H1 (cell line): ENCODE data around the gene CDH18. TPM values are rescaled to one million over a fixed set of nuclear protein-coding genes. Genes with fewer than 3 reads are reported as not detected.

Source experiments
- CTCF ChIA-PET: fragments of 300-600 bp; sonication (Branson Sonifier 250); formaldehyde crosslinking; loops from one replicate; lab custom pipeline; 2021; ENCODE audit not compliant: partially characterized antibody; lab: Charles Lee
- POLR2A ChIA-PET: fragments of 300-600 bp; sonication (Branson Sonifier 250); formaldehyde crosslinking; loops from one replicate; lab custom pipeline; 2021; ENCODE audit warnings: inconsistent platforms; ENCODE audit not compliant: partially characterized antibody; lab: Charles Lee
- DNase-seq, 2 experiments: peaks; one replicate each; pipeline versions ENCODE4 v3.0.0 to v3.0.0-alpha.2; 2010 to 2022; ENCODE audit warnings: low spot score in 2 of 2, low read depth in 1 of 2, mixed read lengths in 1 of 2
- FAIRE-seq: peaks from 2 replicates; lab custom pipeline; 2011; peaks lifted over from hg19 to GRCh38; lab: Jason Lieb, UNC
- H2AFZ ChIP-seq: 2 replicates; pipeline ENCODE4 v1.8.1; 2012; ENCODE audit warnings: low read length, inconsistent platforms
- H2AK5ac ChIP-seq: 2 replicates; pipeline ENCODE4 v1.6.1; 2013; ENCODE audit warnings: low read depth, low read length
- H2BK120ac ChIP-seq: replicated peaks from 2 replicates; pipeline ENCODE3; 2013; ENCODE audit warnings: low read depth, low read length, inconsistent platforms
- H2BK12ac ChIP-seq: 2 replicates; pipeline ENCODE4 v1.6.1; 2013; ENCODE audit warnings: low read depth, low read length
- H2BK15ac ChIP-seq: 2 replicates; pipeline ENCODE4 v1.6.1; 2013; ENCODE audit warnings: low read length
- H2BK20ac ChIP-seq: 2 replicates; pipeline ENCODE4 v1.6.1; 2013; ENCODE audit warnings: low read length
- H2BK5ac ChIP-seq: 2 replicates; pipeline ENCODE4 v1.6.1; 2013; ENCODE audit warnings: low read depth, low read length
- H3K14ac ChIP-seq: 2 replicates; pipeline ENCODE4 v1.6.1; 2013; ENCODE audit warnings: inconsistent platforms; ENCODE audit not compliant: insufficient read length
- H3K18ac ChIP-seq: 2 replicates; pipeline ENCODE4 v1.6.1; 2013; ENCODE audit warnings: low read length; ENCODE audit errors: extremely low read depth
- H3K23ac ChIP-seq: 2 replicates; pipeline ENCODE4 v1.6.1; 2013; ENCODE audit warnings: inconsistent platforms; ENCODE audit not compliant: insufficient read length
- H3K23me2 ChIP-seq: 2 replicates; pipeline ENCODE4 v1.6.1; 2013; ENCODE audit warnings: low read depth, low read length
- H3K27ac ChIP-seq: 2 replicates; pipeline ENCODE4 v1.6.1; 2011; ENCODE audit warnings: low read depth, low read length, inconsistent platforms
- H3K27me3 ChIP-seq, 4 experiments: replicated peaks in 1 of 4; 1 replicate in 1 of 4; 2 replicates in 3 of 4; pipeline versions ENCODE4 v1.6.1 to v1.8.1; 2011 to 2013; ENCODE audit warnings: low read length in 3 of 4, mild to moderate bottlenecking in 3 of 4, inconsistent platforms in 2 of 4, mixed read lengths in 2 of 4, moderate library complexity in 1 of 4; ENCODE audit not compliant: control insufficient read depth in 3 of 4, insufficient read depth in 3 of 4; ENCODE audit errors: extremely low read depth in 1 of 4
- H3K36me3 ChIP-seq, 4 experiments: 2 replicates each; pipeline versions ENCODE4 v1.6.1 to v1.8.1; 2011 to 2013; ENCODE audit warnings: mild to moderate bottlenecking in 4 of 4, low read length in 3 of 4, moderate library complexity in 2 of 4, control low read depth in 1 of 4, inconsistent platforms in 1 of 4; ENCODE audit not compliant: insufficient read depth in 4 of 4, control insufficient read depth in 2 of 4
- H3K4ac ChIP-seq: replicated peaks from 2 replicates; pipeline ENCODE3; 2013; ENCODE audit warnings: low read length, low read depth, mixed read lengths, inconsistent platforms; ENCODE audit not compliant: insufficient read length
- H3K4me1 ChIP-seq, 4 experiments: replicated peaks in 1 of 4; 1 replicate in 1 of 4; 2 replicates in 3 of 4; pipeline versions ENCODE4 v1.6.1 to v1.8.1; 2011 to 2013; ENCODE audit warnings: low read length in 3 of 4, inconsistent platforms in 2 of 4, mixed read lengths in 1 of 4; ENCODE audit not compliant: insufficient read depth in 4 of 4, control insufficient read depth in 3 of 4
- H3K4me2 ChIP-seq, 2 experiments: 2 replicates each; pipeline versions ENCODE4 v1.6.1 to v1.8.1; 2011 to 2013; ENCODE audit warnings: low read depth in 2 of 2, low read length in 2 of 2, control low read depth in 1 of 2, inconsistent platforms in 1 of 2, mild to moderate bottlenecking in 1 of 2; ENCODE audit not compliant: insufficient read depth in 1 of 2
- H3K4me3 ChIP-seq, 4 experiments: fragments of 200-600, 300-600 bp in 1 of 4; sonication (generic), shearing (Covaris generic), sonication (Bioruptor Twin) in 1 of 4; 2 replicates each; pipeline versions ENCODE4 v1.5.1 to v1.8.1; 2011 to 2016; ENCODE audit warnings: low read length in 4 of 4, low read depth in 3 of 4, control low read depth in 2 of 4, inconsistent platforms in 2 of 4, mild to moderate bottlenecking in 2 of 4, mixed read lengths in 1 of 4, moderate library complexity in 1 of 4; ENCODE audit not compliant: insufficient read depth in 2 of 4; ENCODE audit errors: extremely low read depth in 1 of 4
- H3K56ac ChIP-seq: replicated peaks from 2 replicates; pipeline ENCODE3; 2013; ENCODE audit warnings: low read depth, mild to moderate bottlenecking, mixed read lengths, low read length, inconsistent platforms; ENCODE audit not compliant: insufficient read length
- H3K79me1 ChIP-seq: 2 replicates; pipeline ENCODE4 v1.6.1; 2013; ENCODE audit warnings: low read depth, low read length, control low read depth
- H3K79me2 ChIP-seq, 2 experiments: 2 replicates each; pipeline versions ENCODE4 v1.6.1 to v1.8.1; 2012 to 2013; ENCODE audit warnings: low read length in 2 of 2, mild to moderate bottlenecking in 2 of 2, inconsistent platforms in 1 of 2; ENCODE audit not compliant: insufficient read depth in 2 of 2, control insufficient read depth in 1 of 2
- H3K9ac ChIP-seq, 4 experiments: replicated peaks in 1 of 4; 1 replicate in 1 of 4; 2 replicates in 3 of 4; pipeline versions ENCODE4 v1.6.1 to v1.8.1; 2011 to 2013; ENCODE audit warnings: low read depth in 3 of 4, low read length in 3 of 4, control low read depth in 2 of 4, mild to moderate bottlenecking in 2 of 4, moderate library complexity in 2 of 4, inconsistent platforms in 1 of 4; ENCODE audit errors: extremely low read depth in 1 of 4
- H3K9me3 ChIP-seq, 2 experiments: 2 replicates each; pipeline versions ENCODE4 v1.6.1 to v1.8.1; 2012 to 2013; ENCODE audit warnings: mild to moderate bottlenecking in 2 of 2, moderate library complexity in 2 of 2, control low read depth in 1 of 2, inconsistent platforms in 1 of 2, low read depth in 1 of 2, low read length in 1 of 2, mixed read lengths in 1 of 2; ENCODE audit not compliant: insufficient read depth in 2 of 2
- H4K20me1 ChIP-seq, 2 experiments: replicated peaks in 1 of 2; 2 replicates each; pipeline versions ENCODE3 to v1.8.1; 2011 to 2013; ENCODE audit warnings: inconsistent platforms in 2 of 2, low read length in 2 of 2, mild to moderate bottlenecking in 1 of 2; ENCODE audit not compliant: insufficient read depth in 2 of 2, control insufficient read depth in 1 of 2
- H4K5ac ChIP-seq: 2 replicates; pipeline ENCODE4 v1.6.1; 2013; ENCODE audit warnings: low read length, low read depth, mixed read lengths, inconsistent platforms; ENCODE audit not compliant: insufficient read length
- H4K8ac ChIP-seq: 2 replicates; pipeline ENCODE4 v1.8.0; 2013; ENCODE audit warnings: mild to moderate bottlenecking, moderate library complexity, low read length, inconsistent platforms; ENCODE audit not compliant: insufficient read depth; ENCODE audit errors: extremely low read depth
- H4K91ac ChIP-seq: replicated peaks from 2 replicates; pipeline ENCODE3; 2013; ENCODE audit warnings: low read length, mixed read lengths, inconsistent platforms; ENCODE audit not compliant: insufficient read length
- ATF2 ChIP-seq: IDR thresholded peaks from 2 replicates; pipeline ENCODE4 v1.6.1; 2012; ENCODE audit warnings: low read length, inconsistent platforms
- BACH1 ChIP-seq: IDR thresholded peaks from 2 replicates; pipeline ENCODE4 v1.6.1; 2012; ENCODE audit warnings: low read length, improper control_type of control experiment
- CBX8 ChIP-seq: fragments of 300-800, 300-1000 bp; sonication (generic); IDR thresholded peaks from 2 replicates; pipeline ENCODE4 v1.7.1; 2016; ENCODE audit warnings: low read depth, low read length, borderline replicate concordance
- EZH2 ChIP-seq: fragments of 200-600 bp; sonication (generic); IDR thresholded peaks from 2 replicates; pipeline ENCODE4 v1.7.1; 2012; ENCODE audit warnings: low read depth, mild to moderate bottlenecking, moderate library complexity, low read length, inconsistent platforms; ENCODE audit not compliant: severe bottlenecking
- GABPA ChIP-seq: IDR thresholded peaks from 2 replicates; pipeline ENCODE4 v1.6.1; 2011; ENCODE audit warnings: mild to moderate bottlenecking, low read length, moderate library complexity, borderline replicate concordance; ENCODE audit not compliant: insufficient read depth
- KDM1A ChIP-seq: fragments of 200-600, 300-600 bp; sonication (generic); IDR thresholded peaks from 2 replicates; pipeline ENCODE4 v1.7.1; 2016; ENCODE audit warnings: mild to moderate bottlenecking, low read length, borderline replicate concordance
- MAX ChIP-seq: IDR thresholded peaks from 2 replicates; pipeline ENCODE4 v1.6.1; 2012; ENCODE audit warnings: inconsistent platforms
- PHF8 ChIP-seq: fragments of 200-600 bp; sonication (generic); conservative IDR thresholded peaks from 2 replicates; pipeline ENCODE4 v1.7.1; 2012; ENCODE audit warnings: low read depth, mild to moderate bottlenecking, inconsistent platforms, low read length, moderate library complexity
- POLR2A ChIP-seq, 2 experiments: IDR thresholded peaks; 1 replicate in 1 of 2; 2 replicates in 1 of 2; pipeline ENCODE4 v1.6.1; 2011; ENCODE audit warnings: low read depth in 2 of 2, low read length in 2 of 2, mild to moderate bottlenecking in 2 of 2; ENCODE audit errors: control extremely low read depth in 1 of 2
- SAP30 ChIP-seq: fragments of 300-600 bp; sonication (generic); IDR thresholded peaks from 2 replicates; pipeline ENCODE4 v1.7.1; 2012; ENCODE audit warnings: low read length, moderate library complexity, mild to moderate bottlenecking, inconsistent platforms; ENCODE audit not compliant: insufficient read depth, insufficient replicate concordance
- SP2 ChIP-seq: IDR thresholded peaks from 2 replicates; pipeline ENCODE4 v1.6.1; 2012; ENCODE audit warnings: mild to moderate bottlenecking, low read length, inconsistent platforms
- SP4 ChIP-seq: IDR thresholded peaks from 2 replicates; pipeline ENCODE4 v1.6.1; 2012; ENCODE audit warnings: low read length, inconsistent platforms
- TAF1 ChIP-seq: IDR thresholded peaks from 2 replicates; pipeline ENCODE4 v1.6.1; 2011; ENCODE audit warnings: mild to moderate bottlenecking, low read depth, low read length
- YY1 ChIP-seq: IDR thresholded peaks from 2 replicates; pipeline ENCODE4 v1.6.1; 2011; ENCODE audit warnings: low read depth, mild to moderate bottlenecking, low read length
- WGBS, 2 experiments: shearing (Covaris generic) in 1 of 2; methylation state at CpG; one replicate each; pipeline versions ENCODE4 v1.1.6 to v1.1.7; 2013 to 2015; ENCODE audit warnings: low lambda C conversion rate in 2 of 2, mixed read lengths in 2 of 2, inconsistent platforms in 1 of 2, low coverage in 1 of 2, missing lambda C conversion rate in 1 of 2; ENCODE audit not compliant: insufficient replicate concordance in 2 of 2, insufficient coverage in 1 of 2, insufficient read length in 1 of 2; ENCODE audit errors: extremely low coverage in 1 of 2, missing lambda C conversion rate in 1 of 2; 5-methylcytosine and 5-hydroxymethylcytosine counted together
- polyA plus RNA-seq, 7 experiments: library from polyadenylated mRNA; depleted of rRNA in 3 of 7; stranded (reverse) in 5 of 7; unstranded in 2 of 7; fragments of >200 nt in 5 of 7; fragments of 200-250 nt in 2 of 7; gene quantifications; 1 replicate in 5 of 7; 2 replicates in 1 of 7; 4 replicates in 1 of 7; pipeline versions ENCODE4 v1.2.1 to v1.2.3, GENCODE V29; 2011 to 2013; ENCODE audit warnings: missing spikeins in 2 of 7, mixed read lengths in 2 of 7
- total RNA-seq: library from RNA; stranded (reverse); fragmentation: NEBNext Ultra II Directional; extraction: Animal tissue kit (Norgen Biotek cat#: 25700); gene quantifications from 2 replicates; pipeline ENCODE4 v1.2.1, GENCODE V29; 2021

The CDH18 gene
- total and polyA plus RNA-seq, 2 of the 8 experiments (the other 6 are each of a cell fraction or from before 2014, with no cell fraction given) = 0.30 to 0.32 TPM

DNA sequence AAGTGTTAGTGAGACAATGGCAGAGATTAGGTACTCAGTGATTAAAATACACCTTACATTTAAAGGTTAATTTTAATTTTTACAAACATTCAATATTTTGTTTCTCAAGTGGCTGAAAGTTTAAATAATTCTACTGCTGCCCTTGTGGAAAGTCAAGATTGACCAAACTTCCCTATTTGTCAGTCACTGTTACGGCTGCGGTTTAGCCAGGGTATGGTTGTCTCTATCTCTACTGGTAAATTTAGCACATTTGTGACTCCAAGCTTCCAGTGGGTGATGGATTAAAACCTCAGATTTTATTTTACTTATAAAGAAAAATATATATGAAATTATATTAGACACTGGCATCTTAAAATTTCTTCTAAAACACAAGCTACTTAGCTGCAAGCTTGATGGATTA, 368.4 kb downstream of the CDH18 start:
- Histone ChIP-seq H3K23ac (no peak overlapping the region), H3K9me3 (no peaks in the 10 kb centered on the region), H4K5ac (no peak overlapping the region), H3K4me1 (no peaks in the 10 kb centered on the region), H3K27ac (no peak overlapping the region), H3K36me3 (no peaks in the 10 kb centered on the region), H4K8ac (no peak overlapping the region), H2BK15ac (no peak overlapping the region), H3K9ac (no peak overlapping the region), H2AK5ac (no peak overlapping the region), H3K79me1 (no peaks in the 10 kb centered on the region), H4K20me1 (no peaks in the 10 kb centered on the region), H3K27me3 (no peaks in the 10 kb centered on the region), H2BK20ac (no peak overlapping the region), H4K91ac (no peak overlapping the region), H2BK120ac (no peak overlapping the region), H3K4ac (no peak overlapping the region), H2AFZ (no peak overlapping the region), H3K79me2 (no peaks in the 10 kb centered on the region), H3K18ac (no peak overlapping the region), H3K14ac (no peak overlapping the region), H2BK12ac (no peak overlapping the region), H3K4me3 (no peak overlapping the region), H2BK5ac (no peak overlapping the region), H3K56ac (no peak overlapping the region), H3K4me2 (no peak overlapping the region), H3K23me2 (no peaks in the 10 kb centered on the region; the same call in 1 of the 2 replicates)
- ChIA-PET POLR2A (no interaction called here), CTCF (no interaction called here)
- FAIRE-seq (no peak), DNase-seq (no peak)
- 88% methylated on average over 2 of the region's 2 CpGs; no CpG with 5 or more reads in 1 of the 2 experiments for WGBS, 2 experiments
- TF ChIP-seq MAX (no peak), GABPA (no peak), PHF8 (no peak), SP2 (no peak), BACH1 (no peak), POLR2A (IDR thresholded peaks at IDR 0.05; ENCODE audit: control extremely low read depth in 1 of 2, low read depth in 2 of 2, low read length in 2 of 2) (no peak), CBX8 (no peak), TAF1 (no peak), SP4 (no peak), SAP30 (no peak), YY1 (no peak), EZH2 (no peak), ATF2 (no peak), KDM1A (no peak)
